NT2/D1 (cell line): Measurements from ENCODE around the gene EHD1.

ENCODE experiments used
- SUZ12 ChIP-seq: IDR thresholded peaks from 2 replicates; pipeline ENCODE4 v1.6.1; 2011; ENCODE audit not compliant: insufficient read length, insufficient read depth; ENCODE audit errors: extremely low read depth
- YY1 ChIP-seq: IDR thresholded peaks from 2 replicates; pipeline ENCODE4 v1.6.1; 2011; ENCODE audit not compliant: insufficient read length, insufficient read depth
- ZNF274 ChIP-seq: IDR thresholded peaks from 2 replicates; pipeline ENCODE4 v1.6.1; 2011; ENCODE audit warnings: mild to moderate bottlenecking, low read depth, low read length

GRCh38 chr11:64915376-64915887, 37.0 kb upstream of the EHD1 start:
- TF ChIP-seq YY1, result no peak
- TF ChIP-seq ZNF274, result no peak
- no peak for TF ChIP-seq SUZ12
